PC-3 (cell line): ENCODE measurements around the gene SCARB1.

ENCODE experiments used
- CTCF ChIP-seq: fragments of 300-600 bp; sonication (generic); conservative IDR thresholded peaks from 2 replicates; pipeline ENCODE4 v1.5.1; 2017; ENCODE audit warnings: antibody characterized with exemption, low read depth, mild to moderate bottlenecking, low read length
- EZH2 ChIP-seq: fragments of 300-600 bp; sonication (generic); IDR thresholded peaks from one replicate; pipeline ENCODE4 v1.6.1; 2017; ENCODE audit warnings: antibody characterized with exemption, mild to moderate bottlenecking, low read length; ENCODE audit not compliant: unreplicated experiment
- EZH2phosphoT487 ChIP-seq: fragments of 300-600 bp; sonication (generic); IDR thresholded peaks from 2 replicates; pipeline ENCODE4 v1.6.1; 2018; ENCODE audit warnings: mild to moderate bottlenecking, antibody characterized with exemption, low read length, borderline replicate concordance

GRCh38 chr12:124888260-124888659 is 24.6 kb upstream of the SCARB1 start:
- TF ChIP-seq CTCF (no peak), EZH2 (no peak), EZH2phosphoT487 (no peak)
